ENCODE results near the gene MYO1H.
"Not testable (repeated sequence)": the region's sequence is repeated elsewhere in the genome, so short reads cannot be mapped to it uniquely, and the experiment has no call there.

MYO1H gene

DNA sequence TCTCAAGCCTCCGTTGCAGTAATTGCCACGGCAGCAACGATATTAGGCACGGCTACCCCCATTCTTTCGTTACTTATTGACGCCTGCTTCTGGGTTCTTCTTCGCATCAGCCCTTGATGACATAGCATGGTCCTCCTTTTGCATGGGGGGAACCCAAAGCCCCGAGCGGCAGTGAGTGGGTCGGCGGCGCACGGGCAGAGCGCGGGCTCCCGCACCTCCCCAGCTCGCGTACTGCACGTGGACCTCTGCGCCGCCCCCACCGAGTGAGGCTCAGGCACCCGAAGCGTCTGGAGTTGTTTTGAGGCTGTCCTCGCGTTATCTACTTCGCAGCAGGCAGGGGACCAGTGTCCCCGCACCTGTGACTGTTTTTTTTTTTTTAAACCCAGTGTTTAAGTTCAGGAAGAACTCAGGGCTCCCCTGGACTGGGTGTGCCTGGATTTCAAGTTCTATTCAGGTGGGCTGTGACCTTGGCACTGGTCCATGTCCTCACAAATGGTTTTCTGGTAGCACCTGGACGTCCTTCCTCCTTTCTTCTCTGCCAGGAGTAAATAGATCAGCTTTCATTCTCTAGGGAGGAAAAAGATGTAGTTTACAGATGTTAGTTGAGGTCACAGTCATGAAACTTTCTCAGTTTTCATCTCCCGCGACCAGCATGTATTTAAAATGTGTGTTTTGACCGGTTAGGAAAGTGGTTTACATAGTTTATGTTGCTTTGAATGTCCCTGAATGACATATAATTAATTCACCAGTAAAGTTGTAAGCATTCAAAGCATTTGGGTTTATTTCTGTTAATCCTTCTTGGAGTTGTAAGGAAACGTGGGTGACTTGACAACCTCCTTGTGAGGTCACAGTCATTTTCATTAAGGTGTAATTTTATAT is 37.2 kb upstream of the MYO1H start:
- H3K4me3 ChIP-seq (ENCODE audit: low read length): peak overlapping the region; percentile 69
- no peak overlapping the region for H3K9ac ChIP-seq (ENCODE audit: low read depth, low read length)
- H3K9me3 ChIP-seq (ENCODE audit: insufficient read depth, low read depth, low read length): no peaks in the 10 kb centered on the region
- H3K4me1 ChIP-seq (ENCODE audit: insufficient read depth, low read length): no peaks in the 10 kb centered on the region
- H3K27me3 ChIP-seq (ENCODE audit: insufficient read depth, low read length): peaks cover 77% of the 10 kb centered on the region
- H3K27ac ChIP-seq (ENCODE audit: low read length): no peak overlapping the region
- no peaks in the 10 kb centered on the region for H3K36me3 ChIP-seq (ENCODE audit: insufficient read depth, low read depth, low read length)

DNA sequence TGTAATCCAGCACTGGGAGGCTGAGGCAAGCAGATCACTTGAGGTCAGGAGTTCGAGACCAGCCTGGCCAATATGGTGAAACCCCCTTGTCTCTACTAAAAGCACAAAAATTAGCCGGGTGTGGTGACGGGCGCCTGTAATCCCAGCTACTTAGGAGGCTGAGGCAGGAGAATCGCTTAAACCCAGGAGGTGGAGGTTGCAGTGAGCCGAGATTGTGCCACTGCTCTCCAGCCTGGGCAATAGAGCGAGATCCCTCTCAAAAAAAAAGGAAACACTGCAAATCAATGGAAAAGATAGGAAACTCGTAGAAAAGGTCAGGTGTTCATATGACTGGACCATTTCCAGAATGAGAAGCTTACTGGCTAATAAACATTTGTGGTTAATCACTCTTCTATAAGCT is 26.4 kb upstream of the MYO1H start:
- H3K9ac ChIP-seq (ENCODE audit: low read depth, low read length); H3K4me3 ChIP-seq (ENCODE audit: low read length); H3K27ac ChIP-seq (ENCODE audit: low read length); H3K9me3 ChIP-seq (ENCODE audit: insufficient read depth, low read depth, low read length); H3K36me3 ChIP-seq (ENCODE audit: insufficient read depth, low read depth, low read length); H3K27me3 ChIP-seq (ENCODE audit: insufficient read depth, low read length); H3K4me1 ChIP-seq (ENCODE audit: insufficient read depth, low read length): not testable (repeated sequence)

DNA sequence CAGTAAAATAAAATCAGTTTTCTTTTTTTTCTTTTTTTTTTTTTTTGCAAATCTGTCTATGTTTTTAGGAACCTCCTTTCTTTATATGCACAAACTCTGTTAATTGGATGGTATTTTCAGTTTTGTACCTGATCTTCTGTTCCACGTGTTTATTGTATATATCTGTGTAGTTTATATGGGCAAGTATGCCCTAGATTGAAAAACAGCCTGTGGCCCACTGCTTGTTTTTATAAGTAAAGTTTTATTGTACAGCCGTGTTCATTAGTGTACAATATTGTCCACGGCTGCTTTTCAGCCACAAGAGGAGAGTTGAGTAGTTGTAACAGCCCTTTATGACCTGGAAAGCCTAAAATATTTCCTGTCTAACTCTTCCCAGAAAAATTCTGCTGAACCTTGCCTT is 18.7 kb upstream of the MYO1H start:
- Histone ChIP-seq H3K9me3 (ENCODE audit: insufficient read depth, low read depth, low read length) (no peaks in the 10 kb centered on the region), H3K27ac (ENCODE audit: low read length) (no peak overlapping the region), H3K4me1 (ENCODE audit: insufficient read depth, low read length) (no peaks in the 10 kb centered on the region), H3K36me3 (ENCODE audit: insufficient read depth, low read depth, low read length) (no peaks in the 10 kb centered on the region), H3K9ac (ENCODE audit: low read depth, low read length) (no peak overlapping the region), H3K4me3 (ENCODE audit: low read length) (no peak overlapping the region), H3K27me3 (ENCODE audit: insufficient read depth, low read length) (no peaks in the 10 kb centered on the region)

DNA sequence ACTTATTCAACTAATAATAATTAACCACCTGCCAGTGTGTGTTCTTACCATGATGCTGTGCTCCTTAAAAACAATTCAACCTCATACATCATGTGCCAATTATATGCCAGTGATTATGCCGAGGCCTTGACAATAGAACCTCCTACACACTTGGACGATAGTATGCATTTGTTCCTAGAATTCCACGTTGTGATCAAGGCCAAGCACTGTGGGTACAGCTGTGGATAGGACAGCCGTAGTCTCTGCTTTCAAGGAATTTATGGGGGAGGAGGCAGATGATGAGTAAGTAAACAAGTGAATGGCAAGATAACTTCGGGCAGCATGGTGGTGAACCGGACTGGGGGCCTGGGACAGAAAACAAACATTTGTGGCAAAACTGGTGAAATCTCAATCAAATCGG is 18.0 kb upstream of the MYO1H start:
- Histone ChIP-seq H3K36me3 (ENCODE audit: insufficient read depth, low read depth, low read length) (no peaks in the 10 kb centered on the region), H3K9me3 (ENCODE audit: insufficient read depth, low read depth, low read length) (no peaks in the 10 kb centered on the region), H3K27me3 (ENCODE audit: insufficient read depth, low read length) (no peaks in the 10 kb centered on the region), H3K4me3 (ENCODE audit: low read length) (no peak overlapping the region), H3K27ac (ENCODE audit: low read length) (no peak overlapping the region), H3K9ac (ENCODE audit: low read depth, low read length) (no peak overlapping the region), H3K4me1 (ENCODE audit: insufficient read depth, low read length) (no peaks in the 10 kb centered on the region)

DNA sequence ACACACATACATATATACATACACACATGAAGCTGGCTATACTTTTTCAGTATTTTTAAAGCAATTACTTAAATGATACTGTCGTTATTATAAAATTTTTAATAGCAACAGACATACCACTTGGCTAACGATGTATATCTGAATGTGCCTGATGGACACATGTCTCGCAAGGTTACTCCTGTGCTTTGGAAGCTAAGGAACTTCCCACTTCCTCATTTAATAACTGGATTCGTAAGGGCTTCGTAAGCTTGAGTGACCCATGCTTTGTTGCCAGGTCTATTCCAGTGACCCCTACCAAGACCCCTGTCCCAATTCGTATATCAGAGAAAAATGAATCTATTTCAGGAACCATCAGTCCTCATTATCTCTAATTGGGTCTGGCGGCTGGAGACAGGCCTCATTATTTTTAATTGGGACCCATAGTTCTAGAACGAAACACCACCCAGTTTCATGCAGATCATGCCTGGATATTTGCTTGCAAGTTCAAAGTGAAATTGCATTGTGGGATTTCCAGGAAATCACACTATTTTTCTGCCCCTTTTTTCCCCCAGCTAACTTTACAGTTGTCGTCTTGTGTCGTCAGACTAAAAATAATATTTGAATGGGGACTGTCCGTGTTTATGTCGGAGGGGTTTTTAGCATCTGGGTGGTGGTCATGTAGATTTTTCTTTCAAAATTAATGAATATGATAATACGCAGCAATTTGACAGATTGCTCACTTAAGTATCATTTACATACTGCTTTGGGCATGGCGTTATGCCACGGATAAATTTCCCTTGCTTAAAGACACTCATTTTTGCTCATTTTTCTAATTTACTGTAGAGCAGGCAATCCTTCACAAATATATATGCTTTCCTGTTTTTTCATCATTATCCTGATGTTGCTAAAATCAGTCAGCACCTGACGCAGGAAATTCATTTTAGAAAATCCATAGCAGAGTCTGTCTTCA is 17.1 kb upstream of the MYO1H start:
- no peaks in the 10 kb centered on the region for H3K9me3 ChIP-seq (ENCODE audit: insufficient read depth, low read depth, low read length)
- H3K27ac ChIP-seq (ENCODE audit: low read length): no peak overlapping the region
- H3K27me3 ChIP-seq (ENCODE audit: insufficient read depth, low read length): no peaks in the 10 kb centered on the region
- H3K4me3 ChIP-seq (ENCODE audit: low read length): no peak overlapping the region
- no peak overlapping the region for H3K9ac ChIP-seq (ENCODE audit: low read depth, low read length)
- no peaks in the 10 kb centered on the region for H3K36me3 ChIP-seq (ENCODE audit: insufficient read depth, low read depth, low read length)
- no peaks in the 10 kb centered on the region for H3K4me1 ChIP-seq (ENCODE audit: insufficient read depth, low read length)

DNA sequence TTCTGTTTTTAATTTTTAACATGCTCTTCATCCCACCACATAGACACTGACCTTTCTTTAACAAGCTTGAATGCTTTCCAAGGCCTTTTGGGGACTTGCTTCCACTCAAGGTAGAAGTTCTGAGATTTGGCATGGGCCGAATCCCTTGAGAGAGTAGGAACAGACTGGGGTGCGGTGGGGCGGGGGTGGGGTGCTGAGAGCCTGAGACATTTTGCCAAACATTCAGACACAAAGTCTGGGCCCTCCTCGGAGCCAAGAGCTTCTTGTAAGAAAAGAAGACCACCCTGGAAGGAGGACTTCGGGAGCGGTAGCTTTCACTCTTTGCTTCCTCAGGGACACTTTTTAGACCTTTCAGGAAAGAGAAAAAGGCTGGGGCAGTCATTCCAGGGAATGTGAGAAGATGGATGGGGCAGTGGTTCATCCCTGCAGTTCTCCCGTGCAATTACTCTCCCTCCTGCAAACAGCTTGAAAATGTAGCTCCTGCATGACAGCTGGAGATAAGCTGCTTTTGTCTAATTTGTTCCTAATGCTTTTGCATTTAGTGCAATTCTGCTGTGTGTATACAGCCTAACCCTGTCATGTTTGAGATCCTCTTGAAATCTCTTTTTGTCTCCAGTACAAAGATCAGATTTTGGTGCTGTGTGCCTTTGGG is 16.3 kb upstream of the MYO1H start:
- H3K4me3 ChIP-seq (ENCODE audit: low read length): no peak overlapping the region
- H3K4me1 ChIP-seq (ENCODE audit: insufficient read depth, low read length): no peaks in the 10 kb centered on the region
- no peak overlapping the region for H3K27ac ChIP-seq (ENCODE audit: low read length)
- H3K36me3 ChIP-seq (ENCODE audit: insufficient read depth, low read depth, low read length): no peaks in the 10 kb centered on the region
- H3K27me3 ChIP-seq (ENCODE audit: insufficient read depth, low read length): no peaks in the 10 kb centered on the region
- no peak overlapping the region for H3K9ac ChIP-seq (ENCODE audit: low read depth, low read length)
- no peaks in the 10 kb centered on the region for H3K9me3 ChIP-seq (ENCODE audit: insufficient read depth, low read depth, low read length)

DNA sequence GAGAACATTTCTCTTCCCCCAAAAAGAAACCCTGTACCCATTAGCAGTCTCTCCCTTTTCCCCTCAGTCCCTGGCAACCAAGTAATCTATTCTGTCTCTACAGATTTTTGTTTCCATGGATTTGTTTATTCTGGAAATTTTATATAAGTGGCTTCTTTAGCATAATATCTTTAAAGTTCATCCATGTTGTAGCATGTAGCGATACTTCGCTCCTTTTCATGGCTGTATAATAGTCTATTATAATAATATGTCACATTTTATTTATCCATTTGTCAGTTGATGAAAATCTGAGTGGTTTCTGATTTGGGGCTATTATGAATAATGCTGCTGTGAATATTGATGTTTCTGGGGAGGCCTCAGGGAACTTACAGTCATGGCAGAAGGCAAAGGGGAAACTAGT is 12.8 kb upstream of the MYO1H start:
- Histone ChIP-seq H3K4me1 (ENCODE audit: insufficient read depth, low read length) (no peaks in the 10 kb centered on the region), H3K9ac (ENCODE audit: low read depth, low read length) (no peak overlapping the region), H3K4me3 (ENCODE audit: low read length) (no peak overlapping the region), H3K27me3 (ENCODE audit: insufficient read depth, low read length) (no peaks in the 10 kb centered on the region), H3K36me3 (ENCODE audit: insufficient read depth, low read depth, low read length) (no peaks in the 10 kb centered on the region), H3K27ac (ENCODE audit: low read length) (no peak overlapping the region), H3K9me3 (ENCODE audit: insufficient read depth, low read depth, low read length) (no peaks in the 10 kb centered on the region)

DNA sequence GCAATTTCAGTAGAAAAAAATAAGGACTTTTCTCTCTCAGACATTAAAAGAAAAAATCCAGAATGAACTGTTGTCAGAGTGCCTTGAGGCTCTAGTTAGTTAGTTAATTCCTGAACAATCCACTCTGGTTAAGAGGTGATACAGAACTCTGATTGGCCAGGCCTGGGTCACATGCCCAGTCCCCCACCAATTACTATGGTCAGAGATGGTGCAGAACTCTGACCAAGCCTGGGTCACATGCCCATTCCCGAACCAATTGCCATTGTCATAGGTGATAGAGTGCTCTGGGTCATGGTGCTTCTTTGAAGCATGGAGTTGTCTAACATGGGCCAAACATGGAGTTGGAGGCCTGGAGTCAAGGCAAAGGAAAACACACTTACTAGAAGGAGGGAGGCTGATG is 11.1 kb upstream of the MYO1H start:
- H3K27me3 ChIP-seq (ENCODE audit: insufficient read depth, low read length): no peaks in the 10 kb centered on the region
- no peaks in the 10 kb centered on the region for H3K36me3 ChIP-seq (ENCODE audit: insufficient read depth, low read depth, low read length)
- H3K9me3 ChIP-seq (ENCODE audit: insufficient read depth, low read depth, low read length): no peaks in the 10 kb centered on the region
- H3K9ac ChIP-seq (ENCODE audit: low read depth, low read length): no peak overlapping the region
- H3K4me3 ChIP-seq (ENCODE audit: low read length): no peak overlapping the region
- no peaks in the 10 kb centered on the region for H3K4me1 ChIP-seq (ENCODE audit: insufficient read depth, low read length)
- H3K27ac ChIP-seq (ENCODE audit: low read length): no peak overlapping the region

DNA sequence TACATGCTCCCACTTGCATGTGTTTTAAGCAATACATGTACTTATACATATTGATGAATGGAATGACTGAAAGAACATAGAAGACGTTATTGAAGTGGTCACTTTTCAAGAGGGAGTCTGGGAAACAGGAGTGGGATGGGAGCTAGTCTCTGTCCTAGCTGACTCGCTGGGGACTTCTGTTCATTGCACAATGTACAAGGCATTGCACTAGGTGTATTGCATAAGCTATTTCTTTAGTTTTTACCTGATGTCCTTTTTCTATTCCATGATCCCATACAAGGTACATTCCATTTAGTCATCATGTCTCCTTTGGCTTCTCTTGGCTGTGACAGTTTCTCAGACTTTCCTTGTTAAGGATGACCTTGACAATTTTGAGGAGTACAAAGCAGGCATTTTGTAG is 4.0 kb upstream of the MYO1H start:
- no peak overlapping the region for H3K4me3 ChIP-seq (ENCODE audit: low read length)
- H3K27ac ChIP-seq (ENCODE audit: low read length): no peak overlapping the region
- no peaks in the 10 kb centered on the region for H3K36me3 ChIP-seq (ENCODE audit: insufficient read depth, low read depth, low read length)
- H3K9me3 ChIP-seq (ENCODE audit: insufficient read depth, low read depth, low read length): no peaks in the 10 kb centered on the region
- no peaks in the 10 kb centered on the region for H3K4me1 ChIP-seq (ENCODE audit: insufficient read depth, low read length)
- H3K9ac ChIP-seq (ENCODE audit: low read depth, low read length): no peak overlapping the region
- no peaks in the 10 kb centered on the region for H3K27me3 ChIP-seq (ENCODE audit: insufficient read depth, low read length)

DNA sequence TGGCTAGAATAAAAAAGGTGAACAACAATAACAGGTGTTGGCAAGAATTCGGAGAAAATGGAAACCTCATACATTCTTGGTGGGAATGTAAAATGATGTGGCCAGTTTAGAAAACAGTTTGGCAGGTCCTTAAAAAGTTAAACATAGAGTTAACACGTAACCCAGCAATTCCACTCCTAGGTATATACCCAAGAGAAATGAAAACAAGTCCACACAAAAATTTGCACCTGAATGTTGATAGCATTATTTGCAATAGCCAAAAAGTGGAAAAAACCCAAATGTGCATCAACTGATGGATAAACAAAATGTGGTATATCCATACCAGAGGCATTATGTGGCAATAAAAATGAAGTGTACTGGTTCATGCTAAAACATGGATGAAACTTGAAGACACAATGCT is 2.3 kb upstream of the MYO1H start:
- Histone ChIP-seq H3K27ac (ENCODE audit: low read length) (no peak overlapping the region), H3K36me3 (ENCODE audit: insufficient read depth, low read depth, low read length) (no peaks in the 10 kb centered on the region), H3K27me3 (ENCODE audit: insufficient read depth, low read length) (no peaks in the 10 kb centered on the region), H3K4me1 (ENCODE audit: insufficient read depth, low read length) (no peaks in the 10 kb centered on the region), H3K9ac (ENCODE audit: low read depth, low read length) (no peak overlapping the region), H3K4me3 (ENCODE audit: low read length) (no peak overlapping the region), H3K9me3 (ENCODE audit: insufficient read depth, low read depth, low read length) (no peaks in the 10 kb centered on the region)

DNA sequence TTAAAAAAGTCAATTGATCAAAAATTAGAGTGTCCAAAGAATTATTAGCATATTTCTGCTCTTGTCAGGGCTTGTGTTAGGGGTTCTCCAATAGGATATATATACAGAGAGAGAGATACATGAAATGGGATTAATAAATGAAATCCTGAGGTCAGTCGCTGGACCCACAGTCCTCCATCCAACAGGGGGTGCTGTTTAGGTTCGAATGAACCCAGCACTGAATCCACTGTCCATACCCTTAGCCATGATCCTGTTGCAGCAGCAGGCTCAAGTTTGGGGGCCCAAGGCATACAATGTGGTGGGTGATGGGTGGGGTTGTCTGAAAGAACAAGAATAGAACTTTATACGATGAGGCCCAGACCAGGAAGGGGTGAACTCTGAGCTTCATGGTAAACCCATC is 780 bp upstream of the MYO1H start:
- H3K27ac ChIP-seq (ENCODE audit: low read length): no peak overlapping the region
- no peaks in the 10 kb centered on the region for H3K9me3 ChIP-seq (ENCODE audit: insufficient read depth, low read depth, low read length)
- H3K36me3 ChIP-seq (ENCODE audit: insufficient read depth, low read depth, low read length): no peaks in the 10 kb centered on the region
- no peaks in the 10 kb centered on the region for H3K27me3 ChIP-seq (ENCODE audit: insufficient read depth, low read length)
- no peaks in the 10 kb centered on the region for H3K4me1 ChIP-seq (ENCODE audit: insufficient read depth, low read length)
- no peak overlapping the region for H3K4me3 ChIP-seq (ENCODE audit: low read length)
- H3K9ac ChIP-seq (ENCODE audit: low read depth, low read length): no peak overlapping the region
